ENCODE results near the gene VASP. TPM values are rescaled to one million over a fixed set of nuclear protein-coding genes. Genes with fewer than 3 reads are reported as not detected.

Gene VASP
- total RNA-seq, 1 experiment from 2014 or later: 102 TPM

DNA sequence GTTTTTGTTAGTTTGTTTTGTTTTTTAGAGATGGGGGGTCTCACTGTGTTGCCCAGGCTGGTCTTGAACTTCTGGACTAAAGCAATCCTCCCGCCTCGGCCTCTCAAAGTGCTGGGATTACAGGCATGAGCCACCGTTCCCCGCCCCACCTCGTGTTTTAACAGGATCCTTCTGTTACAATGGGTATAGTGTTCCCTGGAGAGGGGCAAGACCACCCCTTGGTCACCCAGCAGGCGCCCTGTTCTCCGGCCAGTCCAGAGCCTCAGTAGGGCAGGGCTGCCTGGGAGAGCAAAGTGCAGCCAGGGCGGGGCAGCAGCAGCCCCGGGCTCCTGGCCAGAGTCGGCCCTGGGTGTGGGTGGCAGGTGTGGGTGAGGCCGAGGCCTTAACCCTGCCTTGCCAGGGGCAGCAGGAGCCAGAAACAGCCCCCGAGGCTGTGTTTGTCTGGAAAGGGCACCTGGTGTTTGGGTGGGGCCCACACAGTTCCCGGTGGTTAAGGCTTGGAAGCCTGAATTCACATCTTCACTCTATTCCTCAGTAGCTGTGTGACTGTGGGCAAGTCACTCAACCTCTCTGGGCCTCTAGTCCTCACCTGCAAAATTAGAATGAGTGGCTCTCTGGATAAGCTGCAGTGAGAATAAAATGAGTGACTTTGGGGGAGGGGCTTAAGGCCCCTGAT is 7.2 kb downstream of the VASP start:
- no peak for TF ChIP-seq CTCF (conservative IDR thresholded peaks at IDR 0.05; ENCODE audit: low read depth, low read length)
- TF ChIP-seq EZH2 (IDR thresholded peaks at IDR 0.05; ENCODE audit: borderline replicate concordance, low read depth, low read length, poor library complexity, severe bottlenecking): no peak
- Histone ChIP-seq H3K27me3 (replicated peaks; ENCODE audit: insufficient read depth, low read depth, low read length, poor library complexity) (no peaks in the 10 kb centered on the region), H3K9me3 (ENCODE audit: low read depth, low read length, poor library complexity, severe bottlenecking) (no peaks in the 10 kb centered on the region), H3K4me1 (ENCODE audit: insufficient read depth, low read length, poor library complexity, severe bottlenecking) (peaks cover 5% of the 10 kb centered on the region), H3K36me3 (ENCODE audit: insufficient read depth, low read length, poor library complexity, severe bottlenecking) (peaks cover 10% of the 10 kb centered on the region), H3K4me3 (ENCODE audit: low read depth, low read length, poor library complexity, severe bottlenecking) (no peak overlapping the region), H3K27ac (ENCODE audit: low read depth, low read length, poor library complexity, severe bottlenecking) (no peak overlapping the region)
- CTCF ChIA-PET: no interaction called here
- intact Hi-C loops (cut with micrococcal nuclease; ENCODE audit: unreplicated experiment): no loop called here
- DNase-seq (ENCODE audit: low spot score): no peak
- BruUV-seq (replicated peaks): no TSS peak
- POLR2A ChIA-PET (ENCODE audit: low non-redundant PET): no interaction called here

DNA sequence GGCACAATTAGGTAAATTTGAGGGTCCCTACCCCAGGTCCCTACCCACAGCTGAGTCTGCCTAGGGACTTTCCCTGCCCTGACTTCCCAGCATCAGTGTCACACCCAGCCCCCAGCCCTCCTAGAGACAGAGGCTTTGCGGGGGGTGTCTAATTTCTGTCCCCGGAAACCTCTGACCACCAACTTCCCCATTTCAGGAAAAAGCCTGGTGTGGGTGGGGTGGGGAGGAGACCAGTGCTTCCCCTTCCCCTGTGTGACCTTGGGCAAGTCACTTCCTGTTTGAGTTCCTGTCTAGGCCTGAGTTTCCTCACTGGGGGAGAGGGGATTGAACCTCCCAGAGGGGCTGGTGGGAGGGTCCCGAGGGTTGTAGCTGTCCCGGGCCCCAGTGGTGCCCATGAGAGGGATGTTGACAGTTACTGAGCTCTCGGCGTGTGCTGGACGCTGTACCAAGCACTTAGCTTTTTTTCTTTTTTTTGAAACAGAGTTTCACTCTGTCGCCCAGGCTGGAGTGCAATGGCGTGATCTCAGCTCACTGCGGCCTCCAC is 7.9 kb downstream of the VASP start:
- BruUV-seq (replicated peaks): no TSS peak
- intact Hi-C loops (cut with micrococcal nuclease; ENCODE audit: unreplicated experiment): no loop called here
- H3K4me3 ChIP-seq (ENCODE audit: low read depth, low read length, poor library complexity, severe bottlenecking): no peak overlapping the region
- H3K36me3 ChIP-seq (ENCODE audit: insufficient read depth, low read length, poor library complexity, severe bottlenecking): peaks cover 10% of the 10 kb centered on the region
- no peaks in the 10 kb centered on the region for H3K27me3 ChIP-seq (replicated peaks; ENCODE audit: insufficient read depth, low read depth, low read length, poor library complexity)
- H3K27ac ChIP-seq (ENCODE audit: low read depth, low read length, poor library complexity, severe bottlenecking): no peak overlapping the region
- TF ChIP-seq EZH2 (IDR thresholded peaks at IDR 0.05; ENCODE audit: borderline replicate concordance, low read depth, low read length, poor library complexity, severe bottlenecking) (no peak), CTCF (conservative IDR thresholded peaks at IDR 0.05; ENCODE audit: low read depth, low read length) (no peak)
- ChIA-PET CTCF (interaction anchor here (1.3 kb wide), 1 partner anchor 43 kb away, joined by 5 read pairs; no protein-coding TSS in a partner anchor), POLR2A (ENCODE audit: low non-redundant PET) (no interaction called here)
- DNase-seq (ENCODE audit: low spot score): no peak
- no peaks in the 10 kb centered on the region for H3K9me3 ChIP-seq (ENCODE audit: low read depth, low read length, poor library complexity, severe bottlenecking)
- no peaks in the 10 kb centered on the region for H3K4me1 ChIP-seq (ENCODE audit: insufficient read depth, low read length, poor library complexity, severe bottlenecking)

- DNase-seq (ENCODE audit: low spot score): no peak
- peaks cover 11% of the 10 kb centered on the region for H3K36me3 ChIP-seq (ENCODE audit: insufficient read depth, low read length, poor library complexity, severe bottlenecking)
- intact Hi-C loops (cut with micrococcal nuclease; ENCODE audit: unreplicated experiment): no loop called here
- no peaks in the 10 kb centered on the region for H3K9me3 ChIP-seq (ENCODE audit: low read depth, low read length, poor library complexity, severe bottlenecking)
- H3K4me3 ChIP-seq (ENCODE audit: low read depth, low read length, poor library complexity, severe bottlenecking): no peak overlapping the region
- POLR2A ChIA-PET (ENCODE audit: low non-redundant PET): no interaction called here
- BruUV-seq (replicated peaks): no TSS peak
- CTCF ChIA-PET: interaction anchor here (0.5 to 1.3 kb wide), 2 partner anchors 42 to 188 kb away, joined by 3 to 5 read pairs; no protein-coding TSS in a partner anchor
- no peak overlapping the region for H3K27ac ChIP-seq (ENCODE audit: low read depth, low read length, poor library complexity, severe bottlenecking)
- TF ChIP-seq EZH2 (IDR thresholded peaks at IDR 0.05; ENCODE audit: borderline replicate concordance, low read depth, low read length, poor library complexity, severe bottlenecking) (no peak), CTCF (conservative IDR thresholded peaks at IDR 0.05; ENCODE audit: low read depth, low read length) (no peak)
- H3K27me3 ChIP-seq (replicated peaks; ENCODE audit: insufficient read depth, low read depth, low read length, poor library complexity): no peaks in the 10 kb centered on the region
- no peaks in the 10 kb centered on the region for H3K4me1 ChIP-seq (ENCODE audit: insufficient read depth, low read length, poor library complexity, severe bottlenecking)
These were observed 8.6 kb downstream of the VASP start for GRCh38 chr19:45515807-45516401.

All from A673 (cell line).